GM19023 (cell line): Measurements from ENCODE around the gene TMEM204.

ENCODE experiments used
- ATAC-seq: cut with Tn5 transposase; IDR thresholded peaks from one replicate; pipeline ENCODE4 v1.9.1; 2021; ENCODE audit warnings: mild to moderate bottlenecking, moderate library complexity; ENCODE audit not compliant: unreplicated experiment

Gene TMEM204

DNA sequence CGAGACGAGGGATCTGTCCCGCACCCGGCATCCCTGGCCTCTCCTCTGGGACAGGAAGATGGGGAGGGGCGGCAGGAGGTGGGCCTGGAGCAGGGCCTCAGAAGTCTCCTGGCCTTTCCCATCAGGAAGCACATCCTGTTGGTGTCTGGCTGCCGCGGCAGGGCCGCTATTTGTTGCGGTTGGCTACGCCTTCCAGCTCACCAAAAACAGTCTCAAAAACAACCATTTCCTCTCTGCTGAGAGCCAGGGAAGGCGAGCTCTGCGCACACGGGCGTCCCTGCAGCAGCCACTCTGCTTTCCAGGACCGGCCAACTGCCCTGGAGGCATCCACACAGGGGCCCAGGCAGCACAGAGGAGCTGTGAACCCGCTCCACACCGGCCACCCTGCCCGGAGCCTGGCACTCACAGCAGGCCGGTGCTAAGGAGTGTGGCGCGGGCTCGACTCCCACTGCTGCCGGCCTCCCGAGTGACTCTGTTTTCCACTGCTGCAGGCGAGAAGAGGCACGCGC, at the start of gene TMEM204:
TMEM204 (plus strand) TSS at position 224 of the 509 bp plus-strand sequence. CDS start 610 bp downstream, outside the sequence.
- no peak for ATAC-seq

DNA sequence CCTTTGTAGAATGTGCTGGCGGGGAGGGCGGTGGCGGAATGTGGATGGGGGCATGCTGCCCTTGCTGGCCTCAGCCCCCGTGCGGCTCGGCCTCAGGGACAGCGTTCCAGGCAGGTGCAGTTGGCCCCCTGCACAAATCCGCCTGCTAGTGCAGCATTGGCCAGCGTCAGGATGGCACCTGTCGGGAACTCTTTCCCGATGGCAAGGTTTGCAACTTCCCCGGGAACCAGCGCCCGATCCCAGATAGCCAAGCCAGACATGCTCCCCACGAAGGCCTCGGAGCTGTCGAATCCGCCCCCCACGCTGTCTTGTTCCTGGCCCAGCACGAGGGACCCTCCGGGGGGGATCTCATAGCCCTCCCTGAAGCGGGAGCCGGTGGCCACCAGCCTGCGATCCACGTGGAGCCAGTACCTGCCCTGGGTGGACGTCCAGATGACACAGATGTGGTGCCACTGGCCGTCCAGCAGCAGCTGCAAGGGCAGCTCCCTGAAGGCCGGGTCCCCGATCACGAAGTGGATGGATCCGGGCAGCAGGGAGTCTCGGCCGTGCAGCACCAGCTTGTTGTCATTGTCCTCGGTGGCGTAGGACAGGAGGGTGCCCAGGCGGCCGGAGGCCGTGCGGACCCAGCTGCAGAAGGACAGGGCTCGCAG, 47.5 kb upstream of the TMEM204 start:
- no peak for ATAC-seq

- no peak for ATAC-seq
Measured at GRCh38 chr16:1486551-1487390, 46.7 kb upstream of the TMEM204 start.

GRCh38 chr16:1487395-1488053, 45.9 kb upstream of the TMEM204 start:
- ATAC-seq, result no peak

GRCh38 chr16:1488054-1488601, 45.3 kb upstream of the TMEM204 start:
- no peak for ATAC-seq

- ATAC-seq, result no peak
Measured at GRCh38 chr16:1488619-1489018, 44.8 kb upstream of the TMEM204 start, which contains the start of gene PTX4. Gene PTX4, minus strand, starts transcription at chr16:1488944. Its CDS starts 35 bp downstream, at chr16:1488909.

- ATAC-seq, result no peak
Measured at GRCh38 chr16:1489077-1489476, 44.4 kb upstream of the TMEM204 start.

GRCh38 chr16:1491327-1491726, 42.1 kb upstream of the TMEM204 start:
- no peak for ATAC-seq

GRCh38 chr16:1492082-1492922, 41.2 kb upstream of the TMEM204 start:
- no peak for ATAC-seq

GRCh38 chr16:1492923-1493745, 40.3 kb upstream of the TMEM204 start, which contains the start of gene TELO2:
Gene TELO2, plus strand, starts transcription at chr16:1493360. Its CDS starts 922 bp downstream, at chr16:1494282.
- no peak for ATAC-seq

DNA sequence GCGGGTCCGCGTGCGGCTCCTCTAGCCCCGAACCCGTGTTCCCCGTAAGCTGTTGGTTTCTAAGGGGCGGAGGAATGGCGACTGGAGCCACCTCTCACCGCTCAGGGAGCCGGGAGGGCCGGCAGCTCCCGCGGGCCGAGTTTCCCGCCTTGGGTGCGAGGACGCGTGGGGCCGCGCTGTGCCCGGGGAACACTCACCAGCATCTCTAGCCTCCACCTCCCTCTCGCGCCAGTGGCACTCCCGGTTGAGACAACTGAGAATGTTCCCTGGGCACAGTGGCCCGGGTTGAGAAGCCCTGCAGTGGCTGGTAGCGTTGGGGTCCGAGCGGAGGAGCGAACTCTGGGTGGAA, 39.7 kb upstream of the TMEM204 start:
- no peak for ATAC-seq

- no peak for ATAC-seq
Measured at GRCh38 chr16:1494129-1494640, 39.3 kb upstream of the TMEM204 start.

DNA sequence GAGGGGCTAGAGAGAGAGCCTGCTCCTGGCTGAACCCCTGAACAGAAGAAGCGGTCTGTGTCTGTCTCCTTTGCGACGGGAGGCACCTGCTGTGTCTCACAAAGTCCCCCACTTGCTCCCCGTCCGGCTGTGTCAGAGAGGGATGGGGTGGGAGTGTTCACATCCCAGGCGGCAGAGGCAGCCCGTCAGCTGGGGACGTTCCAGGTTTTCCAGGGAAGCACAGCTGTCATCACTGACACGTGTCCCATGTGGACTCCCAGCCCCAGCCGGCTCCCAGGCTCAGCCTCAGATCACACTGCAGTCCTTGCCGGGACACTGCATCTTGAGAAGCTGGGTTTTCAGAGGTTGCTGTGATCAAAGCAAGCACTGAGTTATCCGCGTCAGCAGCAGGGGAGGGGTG, 38.8 kb upstream of the TMEM204 start:
- ATAC-seq, result no peak

DNA sequence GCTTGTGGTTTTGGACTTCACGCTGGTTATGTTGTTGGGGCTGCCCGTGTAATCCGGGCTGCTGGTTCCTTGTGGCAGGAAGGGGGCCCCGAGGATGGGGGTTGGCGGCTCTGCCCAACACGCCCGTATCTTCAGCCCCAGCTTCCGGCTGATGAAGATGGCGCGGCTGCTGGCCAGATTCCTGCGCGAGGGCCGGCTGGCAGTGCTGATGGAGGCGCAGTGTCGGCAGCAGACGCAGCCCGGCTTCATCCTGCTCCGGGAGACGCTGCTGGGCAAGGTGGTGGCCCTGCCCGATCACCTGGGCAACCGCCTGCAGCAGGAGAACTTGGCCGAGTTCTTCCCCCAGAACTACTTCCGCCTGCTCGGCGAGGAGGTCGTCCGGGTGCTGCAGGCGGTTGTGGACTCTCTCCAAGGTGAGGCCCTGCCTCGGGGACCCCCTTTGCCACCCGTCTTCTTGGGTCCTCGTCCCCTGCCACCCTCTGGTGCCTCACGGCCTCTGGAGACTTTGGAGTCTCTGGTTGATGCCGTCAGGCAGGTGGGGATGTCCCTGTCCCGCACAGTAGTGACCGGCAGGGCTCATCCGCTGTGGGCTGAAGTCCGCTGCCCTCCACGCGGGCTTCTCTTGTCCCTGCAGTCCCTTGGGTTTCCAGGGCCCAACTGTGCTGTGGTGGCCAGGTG, 38.1 kb upstream of the TMEM204 start:
- no peak for ATAC-seq

GRCh38 chr16:1495889-1496262, 37.6 kb upstream of the TMEM204 start:
- ATAC-seq, result no peak

DNA sequence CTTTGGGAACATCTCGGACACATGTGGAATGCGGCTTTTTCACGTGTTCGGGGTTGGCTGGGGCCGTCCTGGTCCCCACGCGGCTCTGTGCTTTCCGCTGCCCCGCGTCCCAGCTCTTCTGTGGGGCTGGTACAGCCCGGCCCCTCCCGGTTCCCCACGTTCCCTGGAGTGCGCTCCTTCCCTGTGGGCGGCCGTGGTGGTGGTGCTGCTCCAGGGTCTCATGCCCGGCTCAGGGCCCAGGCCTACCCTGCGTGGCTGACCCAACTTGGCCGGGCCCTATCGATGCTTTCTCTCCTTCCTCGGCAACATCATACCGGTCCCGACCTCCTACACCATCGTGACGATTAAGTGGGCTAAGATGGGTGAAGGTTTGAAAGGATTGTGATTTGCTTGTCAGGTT, 37.0 kb upstream of the TMEM204 start:
- ATAC-seq, result no peak

DNA sequence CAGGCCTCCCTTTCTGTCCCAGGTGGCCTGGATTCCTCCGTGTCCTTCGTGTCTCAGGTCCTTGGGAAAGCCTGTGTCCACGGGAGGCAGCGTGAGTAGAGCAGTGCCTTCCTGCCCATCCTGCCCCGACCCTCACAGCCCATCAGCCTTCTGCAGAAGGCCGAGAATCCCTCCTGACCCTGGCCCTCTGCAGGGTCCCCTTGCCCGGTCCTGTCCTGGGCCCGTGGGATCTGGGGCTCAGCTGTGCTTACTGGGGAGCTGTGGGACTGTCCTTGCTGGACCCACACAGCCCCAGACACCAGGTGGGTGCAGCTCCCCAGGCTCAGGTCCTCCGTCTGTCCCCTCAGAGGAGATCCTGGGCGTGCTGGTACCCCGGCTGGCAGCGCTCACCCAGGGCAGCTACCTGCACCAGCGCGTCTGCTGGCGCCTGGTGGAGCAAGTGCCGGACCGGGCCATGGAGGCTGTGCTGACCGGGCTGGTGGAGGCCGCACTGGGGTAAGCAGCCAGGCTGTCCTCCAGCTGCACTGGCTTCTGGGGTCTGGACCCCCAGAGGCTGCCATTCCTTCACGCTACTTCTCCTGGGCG, 36.4 kb upstream of the TMEM204 start:
- no peak for ATAC-seq
